Lung (tissue), 12 donors: ENCODE data around the gene HTR6. TPM values are rescaled to one million over a fixed set of nuclear protein-coding genes. Genes with fewer than 3 reads are reported as not detected.

Experiments
- ATAC-seq: fragments of 200-7000 bp; cut with Tn5 transposase; one replicate; pipeline ENCODE4 v1.9.1; 2020; ENCODE audit warnings: moderate number of reproducible peaks; ENCODE audit not compliant: insufficient read depth, low FRiP score
- DNase-seq, 3 donors: peaks; one replicate each; pipeline ENCODE4 v3.0.0-alpha.2; 2013 to 2017
- H3K27ac ChIP-seq, 2 donors: one replicate each; pipeline ENCODE4 v1.5.1; 2013; ENCODE audit warnings: mild to moderate bottlenecking in 2 of 2, moderate library complexity in 2 of 2, control low read depth in 1 of 2, inconsistent platforms in 1 of 2, low read depth in 1 of 2, low read length in 1 of 2
- H3K27me3 ChIP-seq, 3 donors: one replicate each; pipeline ENCODE4 v1.5.1; 2013; ENCODE audit warnings: low read length in 2 of 3; ENCODE audit not compliant: control insufficient read depth in 3 of 3, insufficient read depth in 3 of 3
- H3K36me3 ChIP-seq, 4 donors: one replicate each; pipeline ENCODE4 v1.5.1; 2013; ENCODE audit warnings: low read length in 4 of 4, mild to moderate bottlenecking in 1 of 4, moderate library complexity in 1 of 4; ENCODE audit not compliant: control insufficient read depth in 4 of 4, insufficient read depth in 4 of 4
- H3K4me1 ChIP-seq, 5 donors: one replicate each; pipeline ENCODE4 v1.5.1; 2013; ENCODE audit warnings: low read length in 5 of 5, mild to moderate bottlenecking in 2 of 5, moderate library complexity in 1 of 5; ENCODE audit not compliant: control insufficient read depth in 5 of 5, insufficient read depth in 5 of 5
- H3K4me3 ChIP-seq: one replicate; pipeline ENCODE4 v1.5.1; 2013; ENCODE audit warnings: mild to moderate bottlenecking, control low read depth, moderate library complexity
- H3K9ac ChIP-seq, 2 donors: one replicate each; pipeline ENCODE4 v1.5.1; 2013; ENCODE audit warnings: low read length in 2 of 2, control low read depth in 1 of 2; ENCODE audit not compliant: insufficient read depth in 1 of 2
- H3K9me3 ChIP-seq, 4 donors: one replicate each; pipeline ENCODE4 v1.5.1; 2013; ENCODE audit warnings: low read length in 3 of 4, mild to moderate bottlenecking in 1 of 4, moderate library complexity in 1 of 4; ENCODE audit not compliant: control insufficient read depth in 4 of 4, insufficient read depth in 3 of 4
- CTCF ChIP-seq: IDR thresholded peaks from 2 replicates; pipeline ENCODE4 v1.5.1; 2012; ENCODE audit warnings: mild to moderate bottlenecking; ENCODE audit errors: control extremely low read depth, extremely low read depth
- WGBS, 2 donors: extraction: QIAGEN DNeasy Blood & Tissue Kit; methylation state at CpG; one replicate each; pipeline ENCODE4 v1.1.7; 2013; 5-methylcytosine and 5-hydroxymethylcytosine counted together
- polyA plus RNA-seq, 2 donors: library from polyadenylated mRNA; stranded (reverse); fragments of 200-250 nt; gene quantifications; one replicate each; pipeline ENCODE4 v1.2.1, GENCODE V29; 2013
- total RNA-seq, 2 donors: library from RNA; depleted of rRNA in 1 of 2; stranded (reverse); fragments of >200 nt in 1 of 2; gene quantifications; one replicate each; pipeline ENCODE4 v1.2.1, GENCODE V29; 2014 to 2021
- donor health status: control.
- donor health status: control.
- donor health status: Bipolar disorder and iron deficiency.
- donor health status: healthy.
- donor health status: DM: yes; HTN: yes; CAD: no.

Gene HTR6
- total and polyA plus RNA-seq, 4 donors, result not detected

GRCh38 chr1:19694298-19694697, 29.6 kb downstream of the HTR6 start:
- Histone ChIP-seq H3K9me3 (peaks cover 0 to 4% (median 0%) of the 10 kb centered on the region in 4 donors), H3K9ac (no peak overlapping the region), H3K4me3 (no peak overlapping the region), H3K36me3 (peaks cover 0 to 24% (median 0%) of the 10 kb centered on the region in 4 donors), H3K27me3 (no peaks in the 10 kb centered on the region), H3K27ac (no peak overlapping the region), H3K4me1 (no peaks in the 10 kb centered on the region)
- DNase-seq (no peak), ATAC-seq (no peak)
- WGBS, 2 donors, result 86 to 89% methylated on average over 14 of the region's 14 CpGs
- TF ChIP-seq CTCF, result no peak

GRCh38 chr1:19695772-19696171, 31.1 kb downstream of the HTR6 start:
- 90% methylated on average over 7 of the region's 7 CpGs for WGBS, 2 donors
- TF ChIP-seq CTCF, result no peak
- Histone ChIP-seq H3K27ac (no peak overlapping the region), H3K4me1 (no peaks in the 10 kb centered on the region), H3K9me3 (no peaks in the 10 kb centered on the region), H3K36me3 (peaks cover 0 to 25% (median 0%) of the 10 kb centered on the region in 4 donors), H3K4me3 (no peak overlapping the region), H3K9ac (no peak overlapping the region), H3K27me3 (no peaks in the 10 kb centered on the region)
- DNase-seq (no peak), ATAC-seq (no peak)

GRCh38 chr1:19696820-19697219, 32.1 kb downstream of the HTR6 start:
- Histone ChIP-seq H3K27me3 (no peaks in the 10 kb centered on the region), H3K4me3 (no peak overlapping the region), H3K36me3 (peaks cover 0 to 21% (median 0%) of the 10 kb centered on the region in 4 donors), H3K9me3 (no peaks in the 10 kb centered on the region), H3K4me1 (no peaks in the 10 kb centered on the region), H3K27ac (no peak overlapping the region), H3K9ac (no peak overlapping the region)
- WGBS, 2 donors, result 94 to 99% methylated on average over 8 of the region's 8 CpGs
- ATAC-seq (no peak), DNase-seq (no peak)
- no peak for TF ChIP-seq CTCF

- no peak for DNase-seq
- 86 to 88% methylated on average over 4 of the region's 4 CpGs for WGBS, 2 donors
- TF ChIP-seq CTCF, result no peak
- Histone ChIP-seq H3K4me1 (no peaks in the 10 kb centered on the region), H3K4me3 (no peak overlapping the region), H3K36me3 (peaks cover 0 to 18% (median 0%) of the 10 kb centered on the region in 4 donors), H3K9ac (no peak overlapping the region), H3K27ac (no peak overlapping the region), H3K27me3 (no peaks in the 10 kb centered on the region), H3K9me3 (no peaks in the 10 kb centered on the region)
- no peak for ATAC-seq
Observed at GRCh38 chr1:19698181-19698580, 33.5 kb downstream of the HTR6 start.
